Stimulated activated CD8-positive, alpha-beta memory T cell treated with anti-CD3 and anti-CD28 coated beads, Interleukin-12 subunit alpha, Interleukin-12 subunit beta, amount 100 ng/mL, for 24 hours (primary cell): Measurements from ENCODE around the gene LINGO1.

Source experiments
- DNase-seq: peaks from one replicate; pipeline ENCODE4 v3.0.0-alpha.2; 2020; ENCODE audit errors: extremely low read depth

The LINGO1 gene

GRCh38 chr15:77617476-77618230 is 15.1 kb downstream of the LINGO1 start:
- DNase-seq = no peak

GRCh38 chr15:77616072-77616471 is 16.6 kb downstream of the LINGO1 start:
- no peak for DNase-seq

- DNase-seq = no peak
Measured at GRCh38 chr15:77615472-77615871, 17.2 kb downstream of the LINGO1 start.

GRCh38 chr15:77614251-77614806 is 18.4 kb downstream of the LINGO1 start:
- no peak for DNase-seq

GRCh38 chr15:77613814-77614213 is 18.9 kb downstream of the LINGO1 start:
- DNase-seq = no peak

- DNase-seq = no peak
Measured at GRCh38 chr15:77612958-77613601, 19.6 kb downstream of the LINGO1 start.

- no peak for DNase-seq
Measured at GRCh38 chr15:77611767-77612166, 20.9 kb downstream of the LINGO1 start.

- DNase-seq = no peak
Measured at GRCh38 chr15:77610731-77611130, 22.0 kb downstream of the LINGO1 start.

- DNase-seq = no peak
Measured at GRCh38 chr15:77609558-77609957, 23.2 kb downstream of the LINGO1 start.

GRCh38 chr15:77608774-77609173 is 23.9 kb downstream of the LINGO1 start:
- no peak for DNase-seq

GRCh38 chr15:77607894-77608261 is 24.8 kb downstream of the LINGO1 start:
- no peak for DNase-seq

GRCh38 chr15:77607111-77607893 is 25.4 kb downstream of the LINGO1 start:
- no peak for DNase-seq

GRCh38 chr15:77606142-77607034 is 26.3 kb downstream of the LINGO1 start:
- DNase-seq = no peak

- no peak for DNase-seq
Measured at GRCh38 chr15:77605547-77605946, 27.2 kb downstream of the LINGO1 start.

GRCh38 chr15:77604973-77605372 is 27.7 kb downstream of the LINGO1 start:
- no peak for DNase-seq

- DNase-seq = no peak
Measured at GRCh38 chr15:77603611-77604336, 28.9 kb downstream of the LINGO1 start.

GRCh38 chr15:77602800-77603199 is 29.9 kb downstream of the LINGO1 start:
- no peak for DNase-seq

- no peak for DNase-seq
Measured at GRCh38 chr15:77599899-77600298, 32.8 kb downstream of the LINGO1 start.

- no peak for DNase-seq
Measured at GRCh38 chr15:77599357-77599756, 33.4 kb downstream of the LINGO1 start.

GRCh38 chr15:77598644-77599043 is 34.1 kb downstream of the LINGO1 start:
- DNase-seq = no peak
